NCI-H524 (cell line): ENCODE data around the gene WNT7B.

ENCODE experiments used
- DNase-seq, 2 experiments: peaks; one replicate each; lab custom pipeline; 2025; lab: John Stamatoyannopoulos, UW

The WNT7B gene

GRCh38 chr22:45927059-45927458 lies 49.9 kb downstream of the WNT7B start:
- DNase-seq = no peak

GRCh38 chr22:45926433-45926832 lies 50.5 kb downstream of the WNT7B start:
- no peak for DNase-seq

GRCh38 chr22:45925811-45926351 lies 51.1 kb downstream of the WNT7B start:
- DNase-seq = no peak

GRCh38 chr22:45923835-45924234 lies 53.1 kb downstream of the WNT7B start:
- DNase-seq = no peak

GRCh38 chr22:45923212-45923611 lies 53.8 kb downstream of the WNT7B start:
- no peak for DNase-seq

GRCh38 chr22:45922661-45923060 lies 54.3 kb downstream of the WNT7B start:
- DNase-seq = no peak

- no peak for DNase-seq
Measured at GRCh38 chr22:45922256-45922655, 54.7 kb downstream of the WNT7B start.

- no peak for DNase-seq
Measured at GRCh38 chr22:45919504-45920286, 57.3 kb downstream of the WNT7B start.

GRCh38 chr22:45918459-45919370 lies 58.2 kb downstream of the WNT7B start:
- DNase-seq = no peak

- DNase-seq = no peak
Measured at GRCh38 chr22:45917700-45918458, 59.1 kb downstream of the WNT7B start.

GRCh38 chr22:45917146-45917545 lies 59.8 kb downstream of the WNT7B start:
- peak; percentile 39 to 75 for DNase-seq

- DNase-seq = no peak
Measured at GRCh38 chr22:45916515-45916914, 60.4 kb downstream of the WNT7B start.

GRCh38 chr22:45915841-45916240 lies 61.1 kb downstream of the WNT7B start:
- no peak for DNase-seq

- no peak for DNase-seq
Measured at GRCh38 chr22:45915151-45915550, 61.8 kb downstream of the WNT7B start.

- DNase-seq = no peak
Measured at GRCh38 chr22:45914309-45914708, 62.7 kb downstream of the WNT7B start.

GRCh38 chr22:45912910-45913309 lies 64.1 kb downstream of the WNT7B start:
- peak in 1 of 2 experiments; percentile 22 for DNase-seq

GRCh38 chr22:45911601-45912271 lies 65.2 kb downstream of the WNT7B start:
- no peak for DNase-seq

GRCh38 chr22:45910928-45911467 lies 66.0 kb downstream of the WNT7B start:
- DNase-seq = peak; percentile 88 to 94

GRCh38 chr22:45908961-45909360 lies 68.0 kb downstream of the WNT7B start:
- DNase-seq = peak; percentile 61 to 81

- no peak for DNase-seq
Measured at GRCh38 chr22:45907996-45908395, 69.0 kb downstream of the WNT7B start.

- no peak for DNase-seq
Measured at GRCh38 chr22:45907378-45907777, 69.6 kb downstream of the WNT7B start.
